Chondrocyte (in vitro differentiated cells): ENCODE results near the gene POC5. TPM values are rescaled to one million over a fixed set of nuclear protein-coding genes. Genes with fewer than 3 reads are reported as not detected.
A peak's percentile ranks its signal among the peaks of the same experiment; 100 is the strongest.

ENCODE experiments used
- DNase-seq: peaks from one replicate; pipeline ENCODE4 v3.0.0; 2021; ENCODE audit warnings: mixed read lengths, low spot score
- H3K27ac Mint-ChIP-seq: one replicate; pipeline ENCODE4 v1.8.0; 2021; ENCODE audit warnings: mild to moderate bottlenecking, moderate library complexity, mixed read lengths; ENCODE audit not compliant: unreplicated experiment
- H3K27me3 Mint-ChIP-seq: 2 replicates; pipeline ENCODE4 v1.8.0; 2021; ENCODE audit warnings: low read depth, mixed read lengths
- H3K36me3 Mint-ChIP-seq: 2 replicates; pipeline ENCODE4 v1.8.0; 2021; ENCODE audit warnings: low read depth, mixed read lengths
- H3K4me1 Mint-ChIP-seq: 2 replicates; pipeline ENCODE4 v1.8.0; 2021; ENCODE audit warnings: low read depth, mild to moderate bottlenecking, mixed read lengths
- H3K4me3 Mint-ChIP-seq: one replicate; pipeline ENCODE4 v1.8.0; 2021; ENCODE audit warnings: mild to moderate bottlenecking, moderate library complexity, mixed read lengths; ENCODE audit not compliant: unreplicated experiment
- H3K9me3 Mint-ChIP-seq: 2 replicates; pipeline ENCODE4 v1.8.0; 2021; ENCODE audit warnings: low read depth, mixed read lengths
- total RNA-seq: library from RNA; stranded (reverse); gene quantifications from 3 replicates; pipeline ENCODE4 v1.2.1, GENCODE V29; 2021
- TF ChIP-seq, protein P1 (sequence below): fragments of 200-600 bp; sonication (generic); IDR thresholded peaks from 2 replicates; pipeline ENCODE4 v1.5.0; 2021; ENCODE audit warnings: antibody characterized with exemption, mild to moderate bottlenecking, moderate library complexity

The POC5 gene
- total RNA-seq, 1 donor from 2014 or later: 8.0 TPM

DNA sequence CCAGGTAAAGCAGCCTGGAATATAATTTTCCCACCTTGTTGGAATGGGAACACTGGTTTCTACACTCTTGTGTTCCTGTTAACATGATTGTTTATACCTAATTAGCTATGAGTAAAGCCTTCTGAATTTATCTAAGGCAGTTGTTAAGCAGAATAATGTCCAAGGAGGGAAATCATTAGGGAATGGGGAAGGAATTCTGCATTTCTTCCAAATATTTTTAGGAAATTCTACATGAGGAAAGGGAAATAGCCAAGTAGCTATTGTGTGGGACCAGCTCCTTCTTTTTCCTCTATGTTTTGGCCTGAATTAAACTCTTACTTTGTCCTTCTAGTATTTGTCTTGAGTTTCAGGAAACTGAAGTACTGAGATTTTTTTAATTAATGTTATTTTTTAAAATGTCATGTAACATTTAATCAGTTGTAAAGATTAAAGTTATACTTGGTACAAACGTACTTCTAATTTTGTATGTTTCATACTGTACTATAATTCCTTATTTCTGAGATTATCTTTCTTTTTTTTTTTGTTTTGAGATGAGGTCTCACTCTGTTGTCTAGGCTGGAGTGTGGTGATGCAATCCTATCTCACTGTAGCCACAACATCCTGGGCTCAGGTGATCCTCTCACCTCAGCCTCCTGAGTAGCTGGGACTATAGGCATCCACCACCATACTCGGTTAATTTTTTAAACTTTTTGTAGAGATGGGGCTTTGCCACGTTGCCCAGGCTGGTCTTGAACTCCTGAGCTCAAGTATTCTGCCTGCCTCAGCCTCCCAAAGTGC is 77.5 kb downstream of the POC5 start:
- no peak for DNase-seq
- H3K4me1 Mint-ChIP-seq: peaks cover 3% of the 10 kb centered on the region
- TF ChIP-seq, protein P1, sequence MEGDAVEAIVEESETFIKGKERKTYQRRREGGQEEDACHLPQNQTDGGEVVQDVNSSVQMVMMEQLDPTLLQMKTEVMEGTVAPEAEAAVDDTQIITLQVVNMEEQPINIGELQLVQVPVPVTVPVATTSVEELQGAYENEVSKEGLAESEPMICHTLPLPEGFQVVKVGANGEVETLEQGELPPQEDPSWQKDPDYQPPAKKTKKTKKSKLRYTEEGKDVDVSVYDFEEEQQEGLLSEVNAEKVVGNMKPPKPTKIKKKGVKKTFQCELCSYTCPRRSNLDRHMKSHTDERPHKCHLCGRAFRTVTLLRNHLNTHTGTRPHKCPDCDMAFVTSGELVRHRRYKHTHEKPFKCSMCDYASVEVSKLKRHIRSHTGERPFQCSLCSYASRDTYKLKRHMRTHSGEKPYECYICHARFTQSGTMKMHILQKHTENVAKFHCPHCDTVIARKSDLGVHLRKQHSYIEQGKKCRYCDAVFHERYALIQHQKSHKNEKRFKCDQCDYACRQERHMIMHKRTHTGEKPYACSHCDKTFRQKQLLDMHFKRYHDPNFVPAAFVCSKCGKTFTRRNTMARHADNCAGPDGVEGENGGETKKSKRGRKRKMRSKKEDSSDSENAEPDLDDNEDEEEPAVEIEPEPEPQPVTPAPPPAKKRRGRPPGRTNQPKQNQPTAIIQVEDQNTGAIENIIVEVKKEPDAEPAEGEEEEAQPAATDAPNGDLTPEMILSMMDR: no peak
- H3K27me3 Mint-ChIP-seq: no peaks in the 10 kb centered on the region
- H3K27ac Mint-ChIP-seq: peak overlapping the region; percentile 22
- no peak overlapping the region for H3K4me3 Mint-ChIP-seq
- H3K9me3 Mint-ChIP-seq: peaks cover 3% of the 10 kb centered on the region
- peaks cover 3% of the 10 kb centered on the region for H3K36me3 Mint-ChIP-seq

DNA sequence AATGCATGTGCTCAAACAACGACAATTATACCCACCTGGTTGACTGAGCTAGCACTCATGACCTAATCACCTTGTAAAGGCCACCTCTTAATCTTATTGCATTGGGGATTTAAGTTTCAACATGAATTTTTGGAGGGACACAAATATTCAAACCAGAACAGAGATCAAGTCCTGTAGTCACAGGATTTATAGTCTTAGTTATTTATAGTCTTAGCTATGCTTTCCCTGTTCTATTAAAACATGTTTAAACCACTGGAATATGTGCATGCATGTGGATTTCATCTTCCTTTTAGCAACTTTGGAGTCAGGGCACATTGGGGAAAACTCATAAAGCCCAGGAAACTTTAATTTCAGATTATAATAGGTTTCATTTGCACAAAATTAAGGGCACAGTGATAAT is 79.3 kb downstream of the POC5 start:
- Mint-ChIP-seq H3K27me3 (no peaks in the 10 kb centered on the region), H3K4me1 (peaks cover 3% of the 10 kb centered on the region)

DNA sequence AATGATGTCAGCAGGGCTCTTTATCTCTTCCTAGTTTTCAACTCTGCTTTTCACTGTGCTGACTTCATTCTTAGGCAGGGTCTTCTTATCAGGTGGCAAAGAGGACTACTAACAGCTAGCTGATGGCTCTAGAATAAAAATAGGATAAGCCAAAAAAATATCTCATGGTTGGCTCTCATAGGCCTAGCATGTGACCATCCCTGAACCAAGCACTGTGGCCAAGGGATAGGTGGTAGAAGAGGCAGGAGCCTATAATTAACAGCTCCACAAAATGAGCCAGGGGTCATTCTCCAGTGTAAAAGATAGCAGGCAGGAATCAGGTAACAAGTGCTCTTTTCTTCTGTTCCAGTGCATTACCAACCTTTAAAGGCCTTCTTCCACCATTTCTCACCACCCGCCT is 84.9 kb downstream of the POC5 start:
- H3K9me3 Mint-ChIP-seq: peaks cover 3% of the 10 kb centered on the region
- peaks cover 5% of the 10 kb centered on the region for H3K36me3 Mint-ChIP-seq
- H3K27ac Mint-ChIP-seq: no peak overlapping the region
- no peak overlapping the region for H3K4me3 Mint-ChIP-seq
- DNase-seq: no peak
- TF ChIP-seq, protein P1: no peak
- no peaks in the 10 kb centered on the region for H3K27me3 Mint-ChIP-seq
- no peaks in the 10 kb centered on the region for H3K4me1 Mint-ChIP-seq

More for the DNA sequence above, 79.3 kb downstream of the POC5 start:
- Mint-ChIP-seq H3K4me3 (no peak overlapping the region), H3K27ac (no peak overlapping the region), H3K36me3 (peaks cover 5% of the 10 kb centered on the region), H3K9me3 (peaks cover 6% of the 10 kb centered on the region)
- no peak for DNase-seq
- TF ChIP-seq, protein P1: no peak

DNA sequence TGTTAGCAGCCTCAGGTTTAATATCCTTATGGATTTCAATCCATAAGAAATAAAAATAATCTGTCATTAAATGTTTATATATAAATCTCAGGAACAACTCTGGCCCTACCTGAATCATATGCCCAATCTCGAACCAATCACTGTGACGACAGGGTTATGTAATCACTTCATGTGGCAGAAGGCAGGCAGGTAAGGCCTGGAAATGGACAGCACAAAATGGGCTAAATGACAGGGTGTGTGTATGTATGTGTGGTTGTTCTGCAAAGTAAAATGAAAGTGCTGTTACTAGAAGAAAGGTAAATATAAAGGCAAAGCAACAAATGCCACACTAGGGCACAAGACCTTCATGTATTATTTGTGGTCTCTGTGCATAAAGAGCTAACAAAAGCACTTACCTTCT is 86.4 kb downstream of the POC5 start:
- H3K4me1 Mint-ChIP-seq: no peaks in the 10 kb centered on the region
- no peak overlapping the region for H3K4me3 Mint-ChIP-seq
- H3K27me3 Mint-ChIP-seq: no peaks in the 10 kb centered on the region
- peaks cover 3% of the 10 kb centered on the region for H3K9me3 Mint-ChIP-seq
- DNase-seq: no peak
- TF ChIP-seq, protein P1: no peak
- no peak overlapping the region for H3K27ac Mint-ChIP-seq
- H3K36me3 Mint-ChIP-seq: peaks cover 3% of the 10 kb centered on the region

DNA sequence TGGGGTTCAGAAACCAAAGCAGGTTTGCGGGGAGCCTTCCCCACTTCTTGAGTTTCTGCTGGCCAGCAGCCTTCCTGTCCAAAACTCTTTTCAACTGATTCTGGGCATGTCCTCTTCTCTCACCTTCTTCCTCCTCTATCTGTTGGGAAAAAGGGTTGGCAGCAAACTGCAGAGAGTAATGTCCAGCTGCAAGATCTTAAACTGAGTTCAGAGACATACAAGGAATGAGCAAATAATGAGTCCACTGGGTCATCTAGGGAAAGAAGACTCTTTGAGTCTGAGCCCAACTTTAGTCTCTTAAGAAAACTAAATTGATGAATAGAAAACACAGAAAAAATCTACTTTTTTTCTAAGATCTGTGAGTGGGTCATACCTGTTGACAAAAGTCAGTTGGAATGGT is 89.4 kb downstream of the POC5 start:
- Mint-ChIP-seq H3K9me3 (no peaks in the 10 kb centered on the region), H3K4me3 (no peak overlapping the region), H3K36me3 (peaks cover 2% of the 10 kb centered on the region), H3K27ac (no peak overlapping the region), H3K27me3 (no peaks in the 10 kb centered on the region), H3K4me1 (peaks cover 6% of the 10 kb centered on the region)
- TF ChIP-seq, protein P1: no peak
- DNase-seq: no peak
